HEK293T (cell line): ENCODE results near the gene COL4A6.

Source experiments
- BHLHE40 ChIP-seq: fragments of 450-650 bp; IDR thresholded peaks from 2 replicates; pipeline ENCODE4 v1.6.1; 2016; ENCODE audit warnings: mild to moderate bottlenecking, moderate library complexity, borderline replicate concordance
- CTBP1 ChIP-seq: fragments of 450-650 bp; IDR thresholded peaks from 2 replicates; pipeline ENCODE4 v1.6.1; 2016; ENCODE audit warnings: borderline replicate concordance
- ELF4 ChIP-seq: fragments of 450-650 bp; IDR thresholded peaks from 2 replicates; pipeline ENCODE4 v1.6.1; 2017; ENCODE audit warnings: antibody characterized with exemption
- FOXA1 ChIP-seq: fragments of 450-650 bp; IDR thresholded peaks from 2 replicates; pipeline ENCODE4 v1.6.1; 2016; ENCODE audit warnings: mild to moderate bottlenecking
- FOXK2 ChIP-seq: fragments of 450-650 bp; IDR thresholded peaks from 2 replicates; pipeline ENCODE4 v1.6.1; 2016; ENCODE audit warnings: mild to moderate bottlenecking
- FOXM1 ChIP-seq: fragments of 450-650 bp; IDR thresholded peaks from 2 replicates; pipeline ENCODE4 v1.6.1; 2017; ENCODE audit warnings: mild to moderate bottlenecking, borderline replicate concordance
- HDGF ChIP-seq: fragments of 450-650 bp; IDR thresholded peaks from 2 replicates; pipeline ENCODE4 v1.6.1; 2017; ENCODE audit warnings: antibody characterized with exemption, borderline replicate concordance
- L3MBTL2 ChIP-seq: fragments of 450-650 bp; conservative IDR thresholded peaks from 2 replicates; pipeline ENCODE4 v1.6.1; 2016; ENCODE audit warnings: mild to moderate bottlenecking
- LEF1 ChIP-seq: fragments of 450-650 bp; IDR thresholded peaks from 2 replicates; pipeline ENCODE4 v1.6.1; 2017; ENCODE audit warnings: mild to moderate bottlenecking, borderline replicate concordance
- NFRKB ChIP-seq: fragments of 450-650 bp; IDR thresholded peaks from 2 replicates; pipeline ENCODE4 v1.6.1; 2016; ENCODE audit warnings: mild to moderate bottlenecking, moderate library complexity
- PKNOX1 ChIP-seq: fragments of 450-650 bp; IDR thresholded peaks from 2 replicates; pipeline ENCODE4 v1.6.1; 2016
- SP1 ChIP-seq: fragments of 450-650 bp; IDR thresholded peaks from 2 replicates; pipeline ENCODE4 v1.6.1; 2017
- SUZ12 ChIP-seq: fragments of 450-650 bp; IDR thresholded peaks from 2 replicates; pipeline ENCODE4 v1.6.1; 2016; ENCODE audit warnings: mild to moderate bottlenecking
- ZNF384 ChIP-seq: fragments of 450-650 bp; IDR thresholded peaks from 2 replicates; pipeline ENCODE4 v1.6.1; 2016

- no peak for TF ChIP-seq FOXM1
- no peak for TF ChIP-seq L3MBTL2
- no peak for TF ChIP-seq HDGF
- no peak for TF ChIP-seq FOXK2
- TF ChIP-seq PKNOX1: peak; percentile 98
- TF ChIP-seq SP1: no peak
- TF ChIP-seq NFRKB: no peak
- TF ChIP-seq BHLHE40: no peak
- TF ChIP-seq ZNF384: no peak
- TF ChIP-seq FOXA1: no peak
- TF ChIP-seq SUZ12: no peak
- TF ChIP-seq LEF1: no peak
- TF ChIP-seq CTBP1: no peak
- TF ChIP-seq ELF4: no peak
Observed at GRCh38 chrX:108438110-108438623, at the start of gene COL4A6.
